Measurements from ENCODE around the gene C14orf180.

Gene C14orf180

DNA sequence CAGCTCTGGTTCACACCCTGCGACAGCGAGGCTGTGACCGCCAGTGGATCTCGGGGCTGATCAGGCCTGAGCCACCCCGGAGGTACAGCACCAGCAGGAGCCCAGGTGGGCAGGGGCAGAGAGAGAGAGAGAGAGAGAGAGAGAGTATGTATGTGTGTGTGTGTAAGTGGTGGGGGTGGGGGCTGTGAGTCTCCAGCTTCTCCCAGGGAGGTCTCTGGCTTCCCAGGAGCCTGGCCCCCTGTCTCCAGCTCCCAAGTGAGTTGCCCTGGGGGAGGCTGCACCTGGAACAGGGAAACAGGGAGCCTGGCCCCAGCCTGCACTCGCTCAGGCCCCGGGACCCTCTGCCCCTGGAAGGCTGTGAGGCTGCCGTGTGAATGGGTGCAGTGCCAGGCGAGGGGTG, 2.0 kb downstream of the C14orf180 start:
- DNase-seq, result no peak

DNA sequence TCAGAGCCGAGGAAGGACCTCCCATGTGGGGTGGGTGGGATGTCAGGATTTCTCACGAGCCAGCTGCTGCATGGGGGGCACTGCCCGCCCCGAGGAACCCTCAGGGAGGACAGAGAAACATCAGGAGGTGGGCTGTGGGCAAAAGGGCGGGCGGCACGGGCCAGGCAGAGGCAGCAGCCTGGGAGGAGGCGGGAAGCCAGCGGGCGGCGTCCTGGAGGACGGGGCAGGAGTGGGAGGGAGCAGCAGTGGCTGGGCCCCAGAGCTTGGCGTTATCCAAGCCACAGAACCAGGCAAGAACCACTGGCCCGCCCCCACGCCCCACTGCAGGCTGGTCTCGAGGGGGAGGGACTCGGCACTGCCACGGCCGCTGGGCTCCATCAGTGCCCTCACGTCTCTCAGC, 2.4 kb downstream of the C14orf180 start:
- no peak for DNase-seq

DNA sequence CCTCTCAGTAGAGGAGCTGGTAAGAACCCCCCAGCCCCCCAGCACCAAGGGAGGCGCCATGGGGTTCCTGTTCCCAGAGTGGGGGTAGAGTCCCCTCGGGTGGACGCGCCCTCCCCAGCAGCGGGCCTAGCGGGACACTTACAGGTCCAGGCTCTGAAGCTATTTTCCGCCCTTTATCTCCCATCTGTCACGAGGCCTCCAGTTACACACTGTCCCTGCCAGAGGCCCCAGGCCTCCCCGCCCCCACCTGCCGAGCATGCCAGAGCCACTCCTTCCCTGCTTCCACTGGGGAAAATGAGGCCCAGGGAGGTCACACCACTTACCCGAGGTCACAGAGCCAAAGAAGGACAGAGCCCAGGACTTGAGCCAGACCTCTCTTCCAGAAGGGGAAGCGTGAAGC, 3.1 kb downstream of the C14orf180 start:
- no peak for DNase-seq

DNA sequence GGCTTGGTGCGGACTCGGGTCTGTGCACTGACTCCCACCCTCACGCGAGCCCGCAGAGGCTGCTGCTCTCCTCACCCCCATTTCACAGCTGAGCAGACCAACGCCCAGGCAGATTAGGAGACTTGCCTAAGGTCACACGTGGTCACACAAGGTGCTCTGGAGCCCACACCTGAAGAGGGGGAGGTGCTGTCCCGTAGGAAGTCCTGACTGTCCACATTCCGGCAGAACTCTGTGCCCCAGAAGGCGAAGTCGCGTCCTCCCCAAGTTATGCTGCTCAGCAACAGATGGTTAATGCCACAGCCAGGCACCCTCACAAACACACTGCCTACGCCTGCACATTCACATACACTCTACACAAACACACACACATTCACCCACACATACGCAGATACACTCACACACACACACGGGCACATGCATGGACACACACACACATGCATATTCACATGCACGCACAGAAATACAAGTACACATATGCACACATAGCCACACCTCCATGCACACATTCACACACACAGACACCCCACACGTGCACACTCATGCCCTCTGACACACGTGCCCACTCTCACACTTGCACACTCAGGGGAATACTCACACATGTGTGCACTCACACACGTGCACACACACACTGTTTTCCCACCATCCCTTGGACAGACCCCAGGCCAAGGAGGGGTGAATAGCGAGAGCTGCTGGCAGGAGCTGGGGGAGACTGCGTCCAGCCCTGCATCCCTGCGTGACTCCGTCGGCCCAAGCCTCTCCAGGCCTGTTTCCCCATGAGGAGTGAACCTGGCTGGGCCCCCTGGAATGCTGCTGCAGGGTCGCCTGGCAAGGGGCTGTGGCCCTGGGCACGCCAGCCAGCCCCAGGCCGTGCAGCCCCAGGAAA, 4.1 kb downstream of the C14orf180 start:
- DNase-seq, result no peak

DNA sequence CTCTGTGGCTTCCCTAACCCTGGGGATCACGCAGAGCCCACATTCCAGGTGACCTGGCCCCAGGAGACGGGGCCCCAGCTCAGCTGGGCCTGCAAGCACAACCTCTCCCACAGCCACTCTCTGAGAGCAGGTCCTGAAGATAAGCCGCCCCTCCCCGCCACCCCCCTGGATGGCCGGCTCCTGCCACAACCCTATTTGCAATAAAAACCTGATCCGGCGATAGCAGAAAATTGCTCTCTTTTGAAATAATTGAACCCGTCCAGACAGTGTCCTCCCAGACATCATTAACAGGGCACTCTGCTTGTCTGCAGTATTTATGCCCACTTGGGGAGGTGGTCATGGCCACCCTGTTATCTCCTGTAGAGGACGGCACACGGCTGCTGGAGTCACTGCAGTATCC, 5.0 kb downstream of the C14orf180 start:
- DNase-seq, result no peak

DNA sequence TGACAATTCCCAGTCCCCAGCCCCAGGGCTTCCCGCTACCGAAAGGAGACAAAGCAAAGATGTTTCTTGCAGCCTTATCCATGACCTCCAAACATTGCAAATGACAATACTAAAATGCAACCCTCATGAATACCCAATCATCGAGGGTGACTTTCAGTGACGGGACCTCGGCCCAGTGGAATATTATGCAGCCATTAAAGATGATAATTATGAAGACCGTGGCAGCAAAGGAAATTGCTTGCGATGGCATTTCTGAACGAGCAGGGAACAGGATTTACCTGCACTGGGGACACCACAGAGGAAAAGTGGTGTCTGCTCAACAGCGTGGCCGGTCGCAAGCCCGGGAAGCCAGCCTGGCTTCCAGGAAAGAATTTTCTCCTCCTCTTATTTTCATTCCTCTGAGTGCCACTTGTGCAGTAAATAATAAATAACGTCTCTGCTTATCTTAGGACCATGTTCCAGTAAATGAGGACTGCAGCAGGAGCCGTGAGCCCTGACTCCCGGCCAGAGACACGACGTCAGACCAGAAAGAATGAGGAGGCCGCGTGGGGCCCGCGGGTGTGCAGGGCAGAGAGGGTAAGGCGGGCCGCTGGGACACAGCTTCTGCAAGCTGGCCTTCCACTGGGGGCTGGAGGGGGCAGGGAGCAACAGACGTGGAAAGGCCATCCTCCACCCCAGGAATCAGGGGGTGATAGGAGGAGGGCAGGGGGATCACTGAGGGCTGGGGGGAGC, 6.6 kb downstream of the C14orf180 start:
- DNase-seq, result no peak

DNA sequence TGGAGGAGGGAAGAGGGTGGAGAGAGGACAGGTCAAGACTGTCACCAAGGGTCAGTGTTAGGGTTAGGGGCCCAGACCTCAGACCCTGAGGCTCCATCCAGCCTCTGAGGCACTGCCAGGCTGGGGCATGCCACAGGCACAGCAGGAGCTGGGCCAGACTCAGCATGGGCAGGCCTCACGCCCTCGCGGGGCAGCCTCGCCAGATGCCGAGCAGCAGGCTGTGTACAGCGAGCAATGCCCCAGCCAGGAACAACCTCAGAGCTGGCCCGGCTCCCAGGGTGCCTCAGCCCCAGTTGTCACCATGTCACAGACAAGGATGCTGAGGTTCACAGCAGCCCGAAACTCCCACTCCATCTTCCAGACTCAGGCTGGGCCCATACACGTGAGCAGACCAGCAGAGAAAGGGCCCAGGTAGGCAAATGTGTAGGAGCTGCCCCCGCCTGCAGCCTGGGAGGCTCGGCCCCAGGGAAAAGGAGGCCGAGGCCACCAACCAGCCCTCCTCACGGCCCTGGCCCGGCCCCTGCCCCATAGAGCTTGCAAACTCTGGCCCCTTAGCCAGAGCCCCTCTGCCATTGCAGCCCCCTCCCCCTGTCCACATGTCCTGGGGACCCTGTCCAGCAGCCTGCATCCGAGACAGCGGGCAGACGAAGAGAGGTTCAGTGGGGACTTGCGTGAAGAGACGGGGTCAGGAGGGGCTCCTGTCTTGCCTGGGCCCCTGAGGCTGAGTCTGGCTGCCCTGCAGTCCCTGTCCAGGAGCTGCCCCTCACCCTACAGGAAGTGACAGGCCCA, 7.5 kb downstream of the C14orf180 start:
- no peak for DNase-seq

DNA sequence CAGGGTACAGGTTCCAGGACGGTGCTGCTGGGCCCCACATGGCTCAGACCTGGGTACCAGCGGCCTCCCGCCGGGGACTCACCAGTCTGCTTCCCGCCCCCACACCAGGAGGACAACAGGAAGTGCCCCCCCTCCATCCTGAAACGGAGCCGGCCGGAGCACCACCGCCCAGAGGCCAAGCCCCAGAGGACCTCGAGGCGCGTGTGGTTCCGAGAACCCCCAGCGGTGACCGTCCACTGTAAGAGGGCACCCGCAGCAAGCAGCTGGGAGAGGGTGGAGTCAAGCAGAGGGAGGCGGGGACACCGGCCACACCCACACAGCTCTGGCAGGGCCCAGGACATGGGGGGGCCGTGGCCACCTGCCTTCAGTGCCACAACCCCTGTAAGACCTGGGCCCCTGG, 8.1 kb downstream of the C14orf180 start:
- DNase-seq, result no peak

DNA sequence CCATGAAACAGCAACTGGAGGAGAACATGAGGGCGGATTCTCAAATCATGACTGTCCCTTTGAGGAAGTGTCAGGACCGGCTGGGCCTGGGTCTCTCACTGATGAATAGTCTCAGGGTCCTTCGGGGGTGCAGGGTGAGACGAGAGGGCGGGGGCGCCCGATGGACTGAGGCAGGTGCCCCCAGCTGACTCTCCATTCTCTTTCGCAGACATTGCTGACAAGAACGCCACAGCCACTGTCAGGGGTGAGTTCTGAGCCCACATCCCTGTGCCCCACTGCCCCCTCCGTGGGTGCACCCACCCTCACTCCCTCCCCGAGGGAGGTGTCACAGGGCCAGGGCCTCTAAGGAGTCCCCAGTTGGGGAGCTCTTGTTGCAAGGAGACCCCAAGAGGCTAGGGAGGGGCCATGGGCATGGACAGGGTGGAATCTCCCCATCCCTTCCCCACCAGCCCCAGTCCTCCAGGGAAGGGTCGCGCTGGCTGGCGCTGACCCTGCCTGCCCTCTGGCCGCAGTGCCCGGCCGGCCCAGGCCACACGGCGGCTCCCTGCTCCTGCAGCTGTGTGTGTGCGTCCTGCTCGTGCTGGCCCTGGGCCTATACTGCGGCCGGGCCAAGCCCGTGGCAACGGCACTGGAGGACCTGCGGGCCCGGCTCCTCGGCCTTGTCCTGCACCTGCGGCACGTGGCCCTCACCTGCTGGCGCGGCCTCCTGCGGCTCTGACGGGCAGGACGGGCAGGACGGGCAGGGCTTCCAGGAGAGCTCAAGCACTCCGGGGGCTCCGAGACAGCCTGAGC, 8.7 kb downstream of the C14orf180 start:
- DNase-seq, result no peak

DNA sequence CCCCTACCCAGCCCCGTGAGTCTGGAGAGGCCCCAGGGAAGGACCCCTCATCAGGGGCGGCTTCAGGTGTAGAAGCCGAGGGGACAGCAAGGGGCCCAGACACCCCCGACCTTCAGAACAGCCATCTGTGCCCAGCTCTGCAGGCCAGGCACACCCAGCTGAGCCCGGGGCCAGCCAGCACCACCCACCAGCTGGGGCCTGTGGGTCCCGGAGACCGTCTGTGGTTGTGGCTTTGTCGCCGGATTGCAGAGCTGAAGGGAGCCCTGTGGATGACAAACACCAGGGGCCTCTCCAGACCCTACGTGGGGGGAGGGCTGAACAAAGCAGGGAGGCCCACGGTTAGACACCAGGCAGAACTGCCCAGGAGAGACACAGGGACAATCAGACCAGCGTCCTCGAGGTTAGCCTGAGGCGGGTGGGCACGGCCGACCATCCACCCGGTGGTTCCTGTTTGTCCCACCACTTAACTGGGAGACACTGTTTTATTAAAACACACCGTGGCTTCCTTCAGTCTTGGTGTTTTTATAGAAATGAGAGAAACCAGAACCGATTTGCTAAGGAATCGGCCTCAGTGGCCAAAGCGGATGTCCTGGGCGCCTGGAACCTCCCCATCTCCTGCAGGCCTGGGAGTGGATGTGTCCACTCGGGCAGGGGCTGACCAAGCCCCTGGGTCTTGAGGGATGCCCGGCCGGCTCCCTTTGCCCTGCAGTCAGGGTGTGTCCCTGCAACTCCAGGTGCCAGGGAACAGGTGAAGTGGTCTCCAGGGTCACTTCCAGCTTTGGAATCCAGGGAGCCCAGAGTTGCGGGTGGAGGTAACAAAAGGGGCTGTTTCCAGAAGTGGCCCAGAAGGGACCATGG, 10.0 kb downstream of the C14orf180 start:
- DNase-seq, result no peak

DNA sequence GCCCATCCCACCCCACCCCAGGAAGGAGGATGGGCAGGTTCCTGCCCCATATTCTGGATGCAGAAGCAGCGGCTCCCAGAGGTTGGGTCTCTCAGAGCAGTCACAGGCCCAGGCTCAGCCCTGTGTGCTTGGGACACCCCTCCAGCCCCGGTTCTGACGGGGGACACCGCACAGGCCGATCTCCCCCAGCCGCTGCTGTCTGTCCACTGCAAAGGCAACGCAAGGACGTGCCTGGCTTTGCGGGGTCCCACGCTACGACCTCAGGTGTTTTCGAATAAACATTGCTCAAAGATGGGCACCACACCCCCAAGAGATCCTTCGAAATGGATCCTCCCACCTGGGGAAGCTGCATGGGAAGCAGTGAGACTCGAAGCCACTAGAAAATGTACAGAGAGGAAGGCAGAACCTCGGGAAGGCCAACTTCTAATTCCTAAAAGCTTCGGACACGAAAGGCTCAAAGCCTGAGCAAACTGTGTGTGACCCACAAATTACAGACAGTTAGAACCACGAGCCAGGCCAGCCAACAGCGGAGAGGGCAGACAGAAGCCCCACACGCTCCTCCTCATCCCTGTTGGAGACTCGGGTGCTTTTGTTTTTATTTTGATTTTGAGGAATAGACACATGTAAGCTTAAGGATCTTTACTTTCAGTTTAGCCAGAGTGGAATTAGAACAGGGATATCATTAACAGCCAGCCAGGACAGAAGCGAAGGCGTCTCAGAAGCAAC, 10.8 kb downstream of the C14orf180 start:
- DNase-seq, result no peak

DNA sequence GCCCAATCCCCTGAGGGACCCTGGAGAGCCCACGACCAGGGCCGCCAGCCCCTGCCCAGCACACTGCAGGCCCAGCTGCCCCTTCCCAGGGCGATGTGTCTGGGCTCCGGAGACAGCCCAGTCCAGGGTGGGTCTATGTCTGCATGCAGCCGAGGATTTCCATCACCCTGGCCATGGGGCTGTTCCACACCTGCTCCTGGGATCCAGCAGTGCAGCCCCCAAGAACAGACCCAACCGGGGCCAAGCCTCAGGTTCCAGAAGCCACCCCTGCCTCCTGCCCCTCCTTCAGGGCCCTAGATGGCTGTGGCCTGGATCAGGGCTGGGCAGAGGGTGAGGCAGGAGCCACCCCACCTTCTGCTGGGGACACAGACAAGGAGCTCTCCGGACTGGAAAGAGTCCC, 11.5 kb downstream of the C14orf180 start:
- DNase-seq, result no peak

DNA sequence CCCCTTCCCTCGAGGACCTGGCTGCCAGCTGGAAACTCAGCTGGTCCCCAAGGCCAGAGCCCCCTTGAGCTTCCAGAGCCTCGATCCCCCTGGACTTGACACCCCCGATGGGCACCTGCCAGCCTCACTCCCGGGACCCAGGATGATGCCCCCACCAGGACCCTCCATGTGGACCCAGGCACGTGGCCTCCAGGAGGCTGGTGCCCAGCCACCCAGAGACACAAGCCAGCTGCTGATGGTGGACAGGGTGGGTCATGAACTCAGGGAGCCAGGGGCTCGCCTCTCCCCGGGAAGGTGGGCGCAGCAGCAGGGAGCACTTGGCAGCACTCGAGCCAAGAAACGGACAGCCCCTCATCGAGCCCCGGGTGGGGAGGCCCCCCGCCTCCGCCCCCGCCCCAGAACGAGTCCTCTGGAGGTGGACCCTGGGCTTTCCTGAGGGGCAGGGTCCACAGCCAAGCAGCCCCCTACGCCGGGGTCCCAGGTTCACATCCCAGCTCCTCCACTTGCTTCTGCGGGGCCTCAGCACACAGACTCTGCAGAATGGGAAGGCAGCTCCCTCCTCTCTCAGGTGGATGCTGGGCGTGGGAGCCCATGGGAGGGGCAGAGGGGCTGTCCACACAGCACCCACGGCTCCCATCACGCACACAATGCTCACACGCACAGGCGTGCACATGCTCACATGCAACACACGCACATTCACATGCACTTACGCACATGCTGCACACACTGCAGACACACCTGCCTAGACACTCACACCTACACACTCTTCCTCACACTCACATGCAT, 12.1 kb downstream of the C14orf180 start:
- no peak for DNase-seq

DNA sequence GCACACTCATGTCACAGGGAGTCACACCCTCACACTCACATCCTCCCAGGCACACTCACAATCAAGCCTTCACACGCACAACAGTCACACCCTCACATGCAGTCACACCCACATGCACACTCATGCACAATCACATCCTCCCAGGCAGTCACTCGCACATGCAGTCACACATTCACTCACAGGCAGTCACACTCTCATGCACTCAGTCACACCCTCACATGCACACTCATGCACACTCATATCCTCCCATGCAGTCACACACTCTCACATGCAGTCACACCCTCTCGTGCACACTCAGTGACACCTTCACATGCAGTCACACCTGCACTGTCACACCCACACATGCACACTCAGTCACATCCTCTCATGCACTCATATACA, 12.7 kb downstream of the C14orf180 start:
- DNase-seq, result no peak

DNA sequence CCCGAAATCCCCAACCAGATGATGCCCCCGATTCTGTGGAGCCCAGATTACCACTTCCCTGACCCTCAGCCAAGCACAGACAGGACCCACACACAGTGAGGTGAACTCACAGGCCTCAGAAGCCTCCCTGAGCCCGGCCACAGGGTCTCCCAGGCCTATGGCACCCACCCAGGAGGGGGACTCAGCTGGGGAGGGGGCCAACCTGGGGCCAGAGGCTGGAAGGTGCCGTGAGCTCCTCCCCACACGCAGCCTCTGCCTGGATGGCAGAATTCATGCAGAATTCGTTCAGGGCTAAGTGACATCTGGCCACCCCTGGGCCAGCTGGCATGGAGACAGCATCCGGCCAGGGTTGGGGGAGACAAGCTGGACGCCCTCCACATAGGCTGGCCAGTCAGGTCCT, 13.2 kb downstream of the C14orf180 start:
- DNase-seq, result no peak

DNA sequence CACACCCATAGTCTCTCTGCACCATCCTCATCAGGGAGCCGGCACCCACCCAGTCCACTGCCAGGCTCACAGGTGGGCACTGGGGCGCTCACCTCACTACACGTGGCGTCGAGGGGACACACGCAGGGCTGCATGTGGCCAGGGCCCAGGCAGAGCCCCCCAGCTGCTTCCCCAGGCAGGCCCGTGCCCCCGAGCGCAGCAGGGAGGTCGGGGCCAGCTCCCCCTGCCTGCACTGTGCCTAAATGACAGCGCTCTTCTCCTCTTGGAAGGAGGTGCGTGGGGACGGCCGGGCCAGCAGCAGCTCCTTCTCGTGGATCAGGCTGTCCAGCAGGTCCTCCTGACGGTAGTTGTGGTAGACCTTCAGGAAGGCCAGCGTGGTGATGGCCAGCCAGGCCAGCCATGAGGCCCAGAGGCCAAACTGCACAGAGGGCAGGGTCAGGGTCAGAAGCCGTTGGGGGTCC, 13.7 kb downstream of the C14orf180 start:
- no peak for DNase-seq

DNA sequence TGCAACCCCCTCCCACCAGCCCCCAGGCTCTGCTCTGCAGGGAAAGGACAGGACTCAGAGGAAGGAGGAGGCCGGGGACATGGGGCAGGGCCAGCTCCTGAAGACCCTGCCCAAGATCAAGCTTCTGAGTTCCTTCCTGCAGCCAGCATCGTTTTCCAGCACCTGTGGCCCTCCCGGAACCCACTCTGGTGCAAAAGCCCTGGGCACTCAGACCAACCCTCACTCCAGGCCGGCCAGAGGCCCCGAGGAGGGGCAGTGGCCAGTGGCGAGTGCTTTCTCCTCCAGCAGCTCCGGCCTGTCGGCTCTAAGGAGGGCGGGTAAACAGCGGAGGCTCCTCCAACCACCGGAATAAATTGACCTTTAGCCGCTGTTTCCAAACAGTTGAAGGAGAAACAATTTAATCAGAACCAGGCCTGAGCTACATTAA, 14.2 kb downstream of the C14orf180 start:
- no peak for DNase-seq

DNA sequence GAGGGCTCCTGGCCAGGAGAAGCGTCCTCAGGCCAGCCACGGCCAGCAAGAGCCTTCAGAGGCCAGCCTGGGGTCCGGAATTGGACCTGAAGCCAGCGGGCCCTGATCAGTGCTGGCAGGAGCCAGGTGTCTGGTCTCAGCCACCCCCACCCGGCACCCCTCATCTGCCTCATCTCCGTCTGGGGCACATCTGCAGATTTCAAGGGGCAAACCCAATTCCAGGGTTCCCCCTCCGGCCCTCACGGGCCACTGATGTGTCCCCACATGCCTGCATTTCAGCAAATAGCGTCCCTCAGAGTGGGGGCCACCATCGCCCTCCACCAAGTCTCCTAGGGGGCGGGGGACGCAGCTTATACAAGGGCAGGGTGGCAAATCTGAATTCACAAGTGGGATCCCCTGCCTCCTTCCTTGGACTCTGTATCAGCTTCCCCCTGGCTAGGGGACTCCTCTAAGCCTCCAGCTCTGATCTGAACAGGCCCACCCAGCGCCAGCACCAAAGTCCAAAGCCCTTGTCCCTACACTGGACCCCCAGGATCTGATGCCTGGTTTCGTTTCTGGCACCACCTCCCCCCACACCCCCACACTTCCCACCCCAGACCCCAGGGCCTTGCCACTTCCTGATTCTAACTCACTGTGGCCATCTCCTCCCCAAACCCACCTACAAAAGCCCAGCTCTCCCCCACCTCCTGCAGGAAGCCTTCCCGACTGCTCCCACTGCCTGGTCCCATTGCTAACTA, 14.9 kb downstream of the C14orf180 start:
- DNase-seq, result no peak

DNA sequence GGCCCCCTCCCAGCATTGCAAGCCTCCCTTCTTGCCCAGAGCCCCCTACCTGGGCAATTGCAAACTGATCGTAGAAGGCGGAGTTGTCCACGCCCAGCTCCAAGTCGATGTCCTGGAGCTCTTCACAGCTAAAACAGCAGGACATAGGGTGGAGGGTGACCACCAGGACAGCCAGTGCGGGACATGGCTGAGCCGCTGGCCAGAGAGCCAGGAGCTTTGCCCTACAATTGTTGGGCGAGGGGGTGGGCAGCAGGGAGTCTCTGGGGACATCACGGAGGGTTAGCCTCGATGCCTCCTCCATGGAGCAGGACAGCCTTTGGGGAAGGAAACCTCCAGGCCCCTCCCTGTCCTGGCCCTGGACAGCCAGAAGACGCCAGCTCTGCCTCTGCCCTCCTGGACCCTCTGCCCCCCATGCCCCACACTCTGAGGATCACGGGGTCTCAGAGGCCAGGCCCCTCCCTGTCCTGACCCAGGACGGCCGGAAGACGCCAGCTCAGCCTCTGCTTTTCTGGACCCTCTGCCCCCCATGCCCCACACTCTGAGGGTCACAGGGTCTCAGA, 15.6 kb downstream of the C14orf180 start:
- DNase-seq, result no peak
